ENCODE data around the gene GPR155.
A peak's percentile ranks its signal among the peaks of the same experiment; 100 is the strongest.
"Not testable (repeated sequence)": the region's sequence is repeated elsewhere in the genome, so short reads cannot be mapped to it uniquely, and the experiment has no call there.

GPR155 gene

DNA sequence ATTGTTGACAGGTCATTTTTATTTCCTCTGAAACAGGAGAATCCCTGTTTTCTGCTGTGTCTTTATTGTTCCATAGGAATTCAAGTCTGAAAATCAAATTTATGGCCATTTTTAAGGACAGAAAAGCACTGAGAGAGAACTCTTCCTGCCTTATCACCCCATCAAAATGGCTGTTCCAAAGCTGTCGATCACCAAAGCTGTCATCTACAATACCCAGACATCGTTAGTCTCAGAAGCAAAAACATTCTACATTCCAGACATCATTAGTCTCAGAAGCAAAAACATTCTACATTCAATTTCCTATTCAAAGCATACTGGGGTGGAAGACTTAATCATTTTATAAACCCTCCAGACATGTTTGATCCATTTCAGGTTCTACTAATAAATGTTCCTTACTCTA, 46.9 kb downstream of the GPR155 start:
- no peak for FAIRE-seq
- DNase-seq (ENCODE audit: insufficient read length, low spot score): no peak

DNA sequence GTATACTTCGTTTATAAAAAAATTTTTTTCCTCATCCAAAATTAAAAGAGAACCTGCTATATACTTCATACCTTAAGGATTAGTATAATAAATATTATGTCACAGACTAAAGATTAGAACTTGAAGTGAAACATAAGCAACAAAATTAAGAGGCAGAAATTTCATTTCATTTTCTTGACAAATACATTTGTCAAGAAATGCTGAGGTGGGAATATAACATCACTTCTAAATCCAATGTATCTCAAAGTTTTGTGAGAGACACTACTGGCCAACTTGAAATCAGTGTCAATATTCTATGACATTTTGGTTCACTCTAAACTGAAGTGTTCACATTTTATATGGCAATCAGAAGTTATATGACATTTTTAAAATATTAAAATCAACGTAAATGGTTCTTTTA, 47.5 kb downstream of the GPR155 start:
- FAIRE-seq: no peak

DNA sequence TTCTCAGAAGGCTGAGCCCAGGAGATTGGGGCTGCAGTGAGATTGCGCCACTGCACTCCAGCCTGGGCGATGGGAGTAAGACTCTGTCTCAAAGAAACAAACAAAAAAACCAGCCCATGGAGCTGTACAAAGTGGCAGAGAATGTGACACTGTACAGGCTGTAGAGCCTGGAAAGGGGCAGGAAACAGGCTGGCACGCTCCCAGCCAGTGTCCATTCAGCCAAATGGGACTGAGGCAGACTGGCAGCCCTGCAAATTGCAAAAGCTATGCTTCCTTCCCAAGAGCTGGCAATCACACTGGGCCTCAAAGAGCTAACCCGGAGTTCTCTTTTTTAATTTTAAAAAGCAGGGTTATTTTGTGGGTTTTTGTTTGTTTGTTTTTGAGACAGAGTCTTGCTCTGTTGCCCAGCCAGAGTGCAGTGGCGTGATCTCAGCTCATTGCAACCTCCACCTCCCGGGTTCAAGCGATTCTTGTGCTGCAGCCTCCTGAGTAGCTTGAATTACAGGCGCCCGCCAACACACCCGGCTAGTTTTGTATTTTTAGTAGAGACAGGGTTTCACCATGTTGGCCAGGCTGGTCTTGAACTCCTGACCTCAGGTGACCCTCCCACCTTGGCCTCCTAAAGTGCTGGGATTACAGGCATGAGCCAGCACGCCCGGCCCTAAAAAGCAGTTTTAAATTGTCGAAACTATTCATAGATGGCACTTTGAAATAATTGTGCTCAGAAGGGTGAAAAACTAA, 48.5 kb downstream of the GPR155 start:
- FAIRE-seq (no peak), DNase-seq (ENCODE audit: insufficient read length, low spot score) (no peak)

More for the DNA sequence above, 47.5 kb downstream of the GPR155 start:
- no peak for DNase-seq (ENCODE audit: insufficient read length, low spot score)

DNA sequence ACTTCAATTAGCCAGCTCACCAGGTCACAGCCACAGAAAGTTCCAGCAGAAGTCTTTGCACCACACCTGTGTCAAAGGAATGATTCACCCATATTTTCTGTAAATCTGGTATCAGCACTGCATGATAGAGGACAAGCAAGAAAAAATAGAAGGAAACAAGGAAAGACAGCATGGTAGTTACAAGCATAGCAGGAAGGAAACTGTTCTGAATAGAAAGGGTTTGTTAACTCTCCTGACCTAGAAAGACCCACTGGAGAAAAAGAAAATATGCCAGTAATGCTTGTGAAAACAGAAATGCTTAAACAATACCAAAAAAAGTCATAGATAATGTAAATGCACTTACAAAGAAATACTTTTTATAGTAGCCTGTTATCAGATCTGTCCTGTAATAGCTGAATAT, 50.5 kb downstream of the GPR155 start:
- no peak for FAIRE-seq
- no peak for DNase-seq (ENCODE audit: insufficient read length, low spot score)

DNA sequence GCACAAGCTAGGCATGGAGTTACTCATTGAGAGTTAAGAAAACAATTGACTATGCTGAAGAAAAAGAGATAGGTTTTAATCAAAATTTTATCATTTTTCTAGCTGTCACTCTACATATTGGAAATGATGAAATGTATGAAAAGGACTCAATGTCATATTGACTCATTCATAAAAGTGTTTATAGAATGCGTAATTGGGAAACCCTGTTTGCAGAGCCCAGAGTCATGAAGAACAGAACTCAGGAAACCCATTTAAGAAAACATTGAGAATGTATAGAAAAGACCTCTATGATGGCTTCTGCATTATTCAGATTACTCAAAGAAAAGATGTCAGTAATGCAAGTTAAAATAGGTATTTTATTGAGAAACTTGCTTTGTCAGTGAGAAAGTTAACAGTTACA, 54.9 kb downstream of the GPR155 start:
- DNase-seq (ENCODE audit: insufficient read length, low spot score) (no peak), FAIRE-seq (no peak)

DNA sequence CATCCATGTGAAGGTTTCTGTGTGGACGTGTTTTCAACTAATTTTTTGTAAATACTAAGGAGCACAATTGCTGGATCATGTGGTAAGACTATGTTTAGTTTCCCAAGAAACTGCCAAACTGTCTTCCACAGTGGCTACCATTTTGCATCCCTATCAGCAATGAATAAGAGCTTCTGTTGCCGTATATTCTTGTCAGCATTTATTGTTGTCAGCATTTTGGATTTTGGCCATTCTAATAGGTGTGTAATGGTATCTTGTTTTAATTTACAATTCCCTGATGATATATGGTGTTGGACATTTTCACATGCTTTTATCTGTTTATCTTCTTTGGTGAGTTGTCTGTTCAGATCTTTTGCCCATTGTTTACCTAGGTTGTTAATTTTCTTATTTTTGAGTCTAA, 56.8 kb downstream of the GPR155 start:
- FAIRE-seq: no peak

DNA sequence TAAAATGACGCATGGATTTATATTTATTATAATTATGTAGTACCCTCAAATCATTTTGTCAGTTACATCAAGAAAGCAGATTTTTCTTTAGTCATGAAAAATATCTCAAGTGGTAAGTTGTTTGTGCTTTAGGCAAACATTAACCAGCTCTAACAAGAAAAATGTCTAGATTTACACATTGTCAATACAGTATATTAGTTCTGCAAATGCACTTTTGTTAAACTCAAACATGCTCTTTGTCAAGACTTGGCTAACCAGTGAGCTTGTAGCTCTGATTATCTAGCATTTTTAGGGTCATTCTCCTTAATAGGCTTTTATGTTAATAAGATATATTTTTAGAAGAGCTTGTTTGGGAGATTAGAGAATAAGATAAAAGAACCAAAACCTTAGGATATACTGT, 58.6 kb downstream of the GPR155 start:
- FAIRE-seq (no peak), DNase-seq (ENCODE audit: insufficient read length, low spot score) (no peak)

More for the DNA sequence above, 56.8 kb downstream of the GPR155 start:
- no peak for DNase-seq (ENCODE audit: insufficient read length, low spot score)

DNA sequence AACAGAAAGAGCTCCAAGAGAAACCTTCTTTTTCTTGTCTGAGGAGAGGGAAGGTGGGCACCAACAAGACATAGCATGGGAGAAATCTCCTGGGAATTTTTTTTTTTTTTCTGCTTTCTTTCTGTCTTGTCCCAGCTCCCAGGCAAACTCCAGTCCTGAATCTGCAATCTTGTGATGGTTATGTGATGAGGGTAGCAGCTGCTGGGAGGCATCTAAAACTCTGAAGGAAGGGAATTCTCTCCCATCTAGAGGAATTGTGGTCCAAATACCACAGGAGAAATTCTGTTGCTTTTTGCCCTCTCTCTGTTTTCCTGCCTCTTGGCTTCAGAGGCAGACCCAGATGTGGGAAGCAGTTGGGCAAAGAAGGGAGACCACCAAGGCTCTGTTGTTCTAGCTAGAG, 74.6 kb downstream of the GPR155 start:
- no peak for DNase-seq (ENCODE audit: insufficient read length, low spot score)
- no peak for FAIRE-seq

DNA sequence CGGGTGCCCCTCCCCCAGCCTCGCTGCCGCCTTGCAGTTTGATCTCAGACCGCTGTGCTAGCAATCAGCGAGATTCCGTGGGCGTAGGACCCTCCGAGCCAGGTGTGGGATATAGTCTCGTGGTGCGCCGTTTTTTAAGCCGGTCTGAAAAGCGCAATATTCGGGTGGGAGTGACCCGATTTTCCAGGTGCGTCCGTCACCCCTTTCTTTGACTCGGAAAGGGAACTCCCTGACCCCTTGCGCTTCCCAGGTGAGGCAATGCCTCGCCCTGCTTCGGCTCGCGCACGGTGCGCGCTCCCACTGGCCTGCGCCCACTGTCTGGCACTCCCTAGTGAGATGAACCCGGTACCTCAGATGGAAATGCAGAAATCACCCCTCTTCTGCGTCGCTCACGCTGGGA, 76.8 kb downstream of the GPR155 start:
- not testable (repeated sequence) for DNase-seq (ENCODE audit: insufficient read length, low spot score); FAIRE-seq

DNA sequence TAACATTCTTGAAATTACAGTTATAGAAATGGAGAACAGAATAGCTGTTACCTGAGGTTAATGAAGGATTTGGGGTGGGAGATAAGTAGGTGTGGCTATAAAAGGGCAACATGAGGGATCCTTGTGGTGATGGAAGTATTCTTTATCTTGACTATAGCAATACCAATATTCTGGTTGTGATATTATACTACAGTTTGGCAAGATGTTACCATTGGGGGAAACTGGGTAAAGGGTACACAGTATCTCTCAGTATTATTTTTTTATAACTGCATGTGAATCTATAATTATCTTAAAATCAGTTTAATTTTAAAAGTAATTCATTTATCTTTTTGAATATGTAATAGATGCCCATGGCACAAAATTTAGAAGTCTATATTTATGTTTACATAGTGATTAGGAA, 83.2 kb downstream of the GPR155 start:
- no peak for FAIRE-seq
- no peak for DNase-seq (ENCODE audit: insufficient read length, low spot score)

DNA sequence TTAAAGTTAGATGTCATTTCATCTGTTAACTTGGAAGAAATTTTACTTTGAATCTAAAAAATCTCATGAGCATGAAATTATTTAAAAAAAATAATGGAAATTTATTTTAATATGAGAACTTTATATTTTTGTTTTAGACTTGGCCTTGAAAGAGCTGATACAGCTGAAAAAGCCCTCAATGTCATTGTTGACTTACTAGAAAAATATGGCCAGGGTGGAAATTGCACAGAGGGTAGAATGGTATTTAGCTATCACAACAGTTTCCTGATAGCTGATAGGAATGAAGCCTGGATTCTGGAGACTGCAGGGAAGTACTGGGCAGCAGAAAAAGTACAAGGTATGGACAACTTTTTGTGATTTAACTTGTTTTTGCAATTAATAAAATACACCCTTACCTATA, 86.0 kb downstream of the GPR155 start:
- FAIRE-seq (no peak), DNase-seq (ENCODE audit: insufficient read length, low spot score) (no peak)

DNA sequence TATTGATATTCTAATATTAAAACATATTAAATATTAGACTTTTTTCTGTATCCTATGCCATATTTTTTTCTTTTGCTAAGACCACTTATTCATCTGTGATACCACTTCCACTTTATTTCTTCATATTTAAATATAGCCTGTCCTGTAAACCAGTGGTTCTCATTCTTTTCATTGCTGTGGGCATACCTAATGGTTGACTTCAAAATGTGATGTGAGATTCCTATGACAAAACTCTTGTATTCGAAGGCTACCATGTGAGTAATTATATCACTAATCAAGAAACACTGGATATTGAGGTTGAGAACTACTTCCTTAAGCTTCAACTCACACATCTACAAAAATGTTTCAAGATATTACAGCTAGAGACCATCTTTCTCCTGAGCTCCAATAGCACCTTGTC, 87.7 kb downstream of the GPR155 start:
- DNase-seq (ENCODE audit: insufficient read length, low spot score) (no peak), FAIRE-seq (no peak)

DNA sequence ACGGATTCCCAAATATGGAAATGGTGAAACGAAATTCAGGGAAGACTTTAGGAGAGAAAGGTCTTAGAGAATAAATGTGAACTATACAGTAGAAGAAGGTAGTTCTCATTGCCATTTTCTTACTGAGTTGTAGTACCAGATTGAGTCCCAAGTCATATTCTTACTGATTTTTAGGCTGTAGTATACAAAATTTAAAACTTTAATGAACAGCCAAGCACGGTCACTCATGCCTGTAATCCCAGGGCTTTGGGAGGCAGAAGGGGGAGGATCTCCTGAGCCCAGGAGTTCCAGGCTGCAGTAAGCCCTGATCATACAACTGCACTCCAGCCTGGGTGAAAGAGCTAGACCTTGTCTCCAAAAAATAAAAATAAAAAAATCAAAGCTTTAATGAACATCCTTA, 89.1 kb downstream of the GPR155 start:
- no peak for DNase-seq (ENCODE audit: insufficient read length, low spot score)
- no peak for FAIRE-seq

DNA sequence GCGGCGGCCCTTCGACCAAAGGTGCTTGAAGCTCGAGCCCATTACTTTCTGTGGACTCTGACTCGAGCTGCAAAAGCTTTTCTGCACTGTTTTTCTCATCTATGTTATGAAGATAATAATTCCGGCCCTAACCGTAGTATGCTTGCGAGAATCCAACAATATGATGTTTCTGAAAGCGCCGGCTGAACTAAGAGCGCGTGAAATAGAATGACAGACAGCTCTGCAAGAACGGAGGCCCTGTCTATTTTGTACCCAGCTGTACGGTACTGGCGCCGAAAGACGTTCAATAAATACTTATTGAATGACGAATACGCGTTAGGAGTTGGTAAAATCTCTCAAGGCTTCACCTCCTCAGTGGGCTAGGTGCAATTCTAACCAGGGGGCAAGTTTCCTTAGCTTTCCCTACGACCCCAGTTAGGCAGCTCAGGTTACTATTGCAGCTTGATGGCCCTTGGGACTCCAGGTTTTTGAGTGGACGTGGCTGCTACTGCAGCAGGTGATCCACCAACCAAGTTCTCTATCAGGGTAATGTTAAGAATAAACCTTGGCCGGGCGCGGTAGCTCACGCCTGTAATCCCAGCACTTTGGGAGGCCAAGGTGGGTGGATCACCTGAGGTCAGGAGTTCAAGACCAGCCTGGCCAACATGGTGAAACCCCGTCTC, 90.7 kb downstream of the GPR155 start:
- no peak for DNase-seq (ENCODE audit: insufficient read length, low spot score)
- FAIRE-seq: peak; percentile 80

DNA sequence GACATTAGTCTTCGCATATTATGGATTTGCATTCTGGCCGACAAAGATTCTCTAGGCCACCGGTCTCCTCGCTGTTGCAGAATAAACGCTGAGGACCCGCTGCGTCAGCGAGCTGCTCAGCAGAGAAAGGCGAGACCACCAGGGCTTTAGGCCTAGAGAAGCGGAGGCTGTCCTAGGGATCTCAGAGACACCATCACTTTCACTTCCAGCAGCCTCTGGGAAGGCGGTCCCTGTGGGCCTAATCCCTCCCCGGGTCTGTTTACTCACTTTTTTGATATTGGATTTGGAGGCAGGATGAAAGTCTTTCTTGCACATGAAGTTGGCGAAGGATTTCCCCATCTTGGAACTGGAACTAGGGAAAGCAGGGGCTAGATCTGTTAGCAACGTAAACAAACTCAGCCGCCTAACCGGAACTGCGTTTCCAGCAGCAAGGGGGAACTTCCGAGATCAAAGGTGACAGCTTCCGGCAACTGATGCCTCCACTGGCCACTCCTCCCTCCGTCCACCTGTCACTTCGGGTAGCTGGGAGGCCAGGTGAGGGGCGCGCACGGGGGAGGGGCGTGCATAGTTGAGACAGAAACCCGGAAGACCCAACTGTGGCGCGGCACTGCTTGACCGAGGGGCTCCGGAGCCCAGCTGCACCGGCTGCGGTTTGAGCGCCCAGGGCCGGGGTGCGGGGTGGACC, 91.4 kb downstream of the GPR155 start, which contains the start of gene SCRN3:
TSS of gene SCRN3 (plus strand) at position 447 of the 685 bp plus-strand sequence. CDS start 2,554 bp downstream, outside the sequence.
- peak; percentile 98 for FAIRE-seq

DNA sequence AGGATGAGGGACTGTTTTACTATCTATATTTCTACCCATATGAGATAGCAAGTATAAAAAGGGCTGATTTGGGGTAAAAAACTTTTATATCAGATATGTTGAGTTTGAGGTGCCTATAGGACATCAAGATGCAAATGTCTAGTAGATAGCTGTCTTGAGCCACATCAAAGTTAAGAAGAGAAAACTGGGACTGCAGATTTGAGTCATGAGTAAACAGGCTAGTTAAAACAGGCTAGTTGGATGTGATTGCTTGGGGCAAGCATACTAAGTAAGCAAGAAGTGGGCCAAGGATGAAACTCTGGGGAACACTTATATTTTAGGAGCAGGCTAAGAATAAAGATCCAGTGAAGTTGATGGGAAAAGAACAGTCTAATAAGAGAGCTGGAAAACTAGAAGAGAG, 94.1 kb downstream of the GPR155 start:
- no peak for FAIRE-seq

More for the DNA sequence above, 91.4 kb downstream of the GPR155 start, which contains the start of gene SCRN3:
- peak; percentile 90 for DNase-seq (ENCODE audit: insufficient read length, low spot score)

DNA sequence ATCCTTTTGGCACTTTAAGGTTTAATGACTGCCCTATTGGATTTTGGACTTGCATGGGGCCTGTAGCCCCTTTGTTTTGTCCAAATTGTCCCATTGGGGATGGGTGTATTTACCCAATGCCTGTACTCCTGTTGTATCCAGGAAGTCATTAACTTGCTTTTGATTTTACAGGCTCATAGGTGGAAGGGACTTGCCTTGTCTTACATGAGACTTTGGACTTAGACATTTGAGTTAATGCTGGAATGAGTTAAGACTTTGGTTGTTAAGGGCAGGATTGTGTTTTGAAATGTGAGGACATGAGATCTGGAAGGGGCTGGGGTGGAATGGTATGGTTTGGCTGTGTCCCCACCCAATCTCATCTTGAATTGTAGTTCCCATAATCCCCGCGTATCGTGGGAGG, 96.5 kb downstream of the GPR155 start:
- not testable (repeated sequence) for FAIRE-seq

More for the DNA sequence above, 94.1 kb downstream of the GPR155 start:
- DNase-seq (ENCODE audit: insufficient read length, low spot score): no peak

DNA sequence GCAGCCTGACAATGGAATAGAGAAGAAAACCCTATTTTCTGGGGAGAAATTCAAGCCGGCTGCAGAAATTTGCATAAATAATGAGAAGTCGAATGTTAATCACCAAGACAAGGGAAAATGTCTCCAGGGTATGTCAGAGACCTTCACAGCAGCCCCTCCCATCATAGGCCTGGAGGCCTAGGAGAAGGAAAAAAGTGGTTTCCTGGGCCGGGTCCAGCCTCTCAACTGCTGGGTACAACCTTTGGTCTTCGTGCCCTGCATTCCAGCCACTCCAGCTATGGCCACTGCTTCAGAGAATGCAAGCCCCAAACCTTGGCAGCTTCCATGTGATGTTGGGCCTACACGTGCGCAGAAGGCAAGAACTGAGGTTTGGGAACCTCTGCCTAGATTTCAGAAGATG, 97.3 kb downstream of the GPR155 start:
- no peak for FAIRE-seq

More for the DNA sequence above, 96.5 kb downstream of the GPR155 start:
- DNase-seq (ENCODE audit: insufficient read length, low spot score): not testable (repeated sequence)

DNA sequence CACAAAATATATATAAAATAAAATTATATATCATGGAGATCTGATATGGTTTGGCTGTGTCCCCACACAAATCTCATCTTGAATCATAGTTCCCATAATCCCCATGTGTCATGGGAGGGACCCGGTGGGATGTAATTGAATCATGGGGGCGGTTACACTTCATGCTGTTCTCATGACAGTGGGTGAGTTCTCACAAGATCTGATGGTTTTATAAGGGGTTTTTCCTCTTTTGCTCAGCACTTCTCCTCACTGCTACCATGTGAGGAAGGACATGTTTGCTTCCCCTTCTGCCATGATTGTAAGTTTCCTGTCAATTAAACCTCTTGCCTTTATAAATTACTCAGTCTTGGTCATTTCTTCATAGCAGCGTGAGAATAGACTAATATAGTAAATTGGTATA, 98.1 kb downstream of the GPR155 start:
- DNase-seq (ENCODE audit: insufficient read length, low spot score); FAIRE-seq: not testable (repeated sequence)

More for the DNA sequence above, 97.3 kb downstream of the GPR155 start:
- DNase-seq (ENCODE audit: insufficient read length, low spot score): no peak

DNA sequence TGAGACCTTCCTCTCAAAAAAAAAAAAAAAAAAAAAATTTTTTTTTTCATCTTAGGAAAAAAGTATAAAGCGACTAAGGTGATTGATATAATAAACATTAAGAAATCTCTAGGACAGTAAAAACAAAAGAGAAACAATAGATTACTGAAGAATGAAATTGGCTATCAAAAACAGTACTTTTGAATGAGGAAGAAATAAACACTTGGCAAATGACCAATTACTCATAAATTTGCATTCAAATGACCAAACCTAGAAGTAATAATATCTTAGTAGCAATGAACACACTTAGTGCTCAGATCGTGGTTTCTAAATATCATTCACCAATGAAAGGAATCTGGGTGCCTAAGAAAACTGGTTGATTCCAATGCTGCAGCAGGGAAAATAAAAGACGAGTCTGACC, 101.6 kb downstream of the GPR155 start:
- DNase-seq (ENCODE audit: insufficient read length, low spot score) (no peak), FAIRE-seq (no peak)

DNA sequence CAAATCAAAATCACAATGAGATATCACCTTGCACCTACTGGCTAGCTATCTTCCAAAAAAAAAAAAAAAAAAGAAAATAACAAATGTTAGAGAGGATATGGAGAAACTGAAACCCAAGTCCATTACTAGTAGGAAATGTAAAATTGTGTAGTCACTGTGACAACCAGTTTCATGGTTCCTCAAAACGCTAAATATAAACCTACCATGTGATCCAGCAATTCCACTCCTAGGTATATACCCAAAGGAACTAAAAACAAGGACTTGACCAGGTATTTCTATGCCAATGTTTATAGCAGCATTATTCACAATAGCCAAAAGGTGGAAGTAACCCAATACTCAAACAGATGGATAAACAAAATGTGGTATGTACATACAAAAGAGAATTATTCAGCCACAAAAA, 103.0 kb downstream of the GPR155 start:
- no peak for DNase-seq (ENCODE audit: insufficient read length, low spot score)

More for the DNA sequence above, 103.0 kb downstream of the GPR155 start:
- FAIRE-seq: no peak

Measured in HTR-8/SVneo (cell line).